GM21367 (cell line): Measurements from ENCODE around the gene CACNG4.

ENCODE experiments used
- ATAC-seq: cut with Tn5 transposase; IDR thresholded peaks from one replicate; pipeline ENCODE4 v1.9.1; 2021; ENCODE audit not compliant: unreplicated experiment

Gene CACNG4

GRCh38 chr17:67055811-67056745 lies 91.6 kb downstream of the CACNG4 start:
- ATAC-seq: no peak

- no peak for ATAC-seq
These were observed 92.4 kb downstream of the CACNG4 start for GRCh38 chr17:67056746-67057490.

GRCh38 chr17:67058036-67058435 lies 93.5 kb downstream of the CACNG4 start:
- ATAC-seq: no peak

GRCh38 chr17:67059372-67059771 lies 94.9 kb downstream of the CACNG4 start:
- ATAC-seq: no peak

GRCh38 chr17:67063141-67063540 lies 98.6 kb downstream of the CACNG4 start:
- no peak for ATAC-seq

GRCh38 chr17:67066717-67067116 lies 102.2 kb downstream of the CACNG4 start:
- no peak for ATAC-seq

GRCh38 chr17:67067571-67068482 lies 103.3 kb downstream of the CACNG4 start:
- no peak for ATAC-seq

GRCh38 chr17:67068999-67069398 lies 104.5 kb downstream of the CACNG4 start:
- no peak for ATAC-seq

GRCh38 chr17:67069603-67070136 lies 105.2 kb downstream of the CACNG4 start:
- ATAC-seq: no peak

- no peak for ATAC-seq
These were observed 107.1 kb downstream of the CACNG4 start for GRCh38 chr17:67071595-67071994.

- no peak for ATAC-seq
These were observed 108.4 kb downstream of the CACNG4 start for GRCh38 chr17:67072885-67073284.

- ATAC-seq: no peak
These were observed 110.3 kb downstream of the CACNG4 start for GRCh38 chr17:67074781-67075180.

GRCh38 chr17:67076290-67076689 lies 111.8 kb downstream of the CACNG4 start:
- no peak for ATAC-seq

- ATAC-seq: no peak
These were observed 113.8 kb downstream of the CACNG4 start for GRCh38 chr17:67078292-67078691.

- ATAC-seq: no peak
These were observed 115.0 kb downstream of the CACNG4 start for GRCh38 chr17:67079491-67079890.

- no peak for ATAC-seq
These were observed 116.3 kb downstream of the CACNG4 start for GRCh38 chr17:67080804-67081203.

- peak; percentile 81 for ATAC-seq
These were observed 117.6 kb downstream of the CACNG4 start for GRCh38 chr17:67082107-67082506.
